Measurements from ENCODE around the gene ZNF726.

ZNF726 gene

GRCh38 chr19:23896912-23897311 lies 17.8 kb upstream of the ZNF726 start:
- ATAC-seq = no peak
- TF ChIP-seq ISL1 (CRISPR knock-in tag; IDR thresholded peaks at IDR 0.05) (no peak), CSDC2 (CRISPR knock-in tag; IDR thresholded peaks at IDR 0.05) (no peak), CREB5 (CRISPR knock-in tag; IDR thresholded peaks at IDR 0.05; ENCODE audit: low read depth) (no peak), RARB (CRISPR knock-in tag; IDR thresholded peaks at IDR 0.05) (no peak), ZNF8 (CRISPR knock-in tag; IDR thresholded peaks at IDR 0.05) (no peak), ZFP30 (CRISPR knock-in tag; IDR thresholded peaks at IDR 0.05) (no peak), TOX (CRISPR knock-in tag; IDR thresholded peaks at IDR 0.05; ENCODE audit: borderline replicate concordance) (no peak), ZC3H10 (CRISPR knock-in tag; IDR thresholded peaks at IDR 0.05) (no peak), GLIS3 (CRISPR knock-in tag; IDR thresholded peaks at IDR 0.05) (no peak), ESRRG (CRISPR knock-in tag; IDR thresholded peaks at IDR 0.05) (no peak), PATZ1 (CRISPR knock-in tag; IDR thresholded peaks at IDR 0.05; ENCODE audit: borderline replicate concordance) (no peak), BACH2 (CRISPR knock-in tag; IDR thresholded peaks at IDR 0.05; ENCODE audit: borderline replicate concordance) (no peak), POU6F1 (CRISPR knock-in tag; IDR thresholded peaks at IDR 0.05; ENCODE audit: borderline replicate concordance, low read depth) (no peak), CSRNP3 (CRISPR knock-in tag; IDR thresholded peaks at IDR 0.05) (no peak), ARNTL (CRISPR knock-in tag; IDR thresholded peaks at IDR 0.05; ENCODE audit: borderline replicate concordance, low read depth) (no peak), OSR1 (CRISPR knock-in tag; IDR thresholded peaks at IDR 0.05) (no peak), ZNF70 (CRISPR knock-in tag; IDR thresholded peaks at IDR 0.05) (no peak), TSHZ2 (CRISPR knock-in tag; IDR thresholded peaks at IDR 0.05) (no peak), PPARA (CRISPR knock-in tag; IDR thresholded peaks at IDR 0.05; ENCODE audit: borderline replicate concordance) (no peak)

GRCh38 chr19:23901360-23901759 lies 13.3 kb upstream of the ZNF726 start:
- no peak for TF ChIP-seq POU6F1 (CRISPR knock-in tag; IDR thresholded peaks at IDR 0.05; ENCODE audit: borderline replicate concordance, low read depth)
- no peak for TF ChIP-seq CREB5 (CRISPR knock-in tag; IDR thresholded peaks at IDR 0.05; ENCODE audit: low read depth)
- TF ChIP-seq ESRRG (CRISPR knock-in tag; IDR thresholded peaks at IDR 0.05) = no peak
- TF ChIP-seq TOX (CRISPR knock-in tag; IDR thresholded peaks at IDR 0.05; ENCODE audit: borderline replicate concordance) = no peak
- TF ChIP-seq ZNF8 (CRISPR knock-in tag; IDR thresholded peaks at IDR 0.05) = no peak
- no peak for TF ChIP-seq ZC3H10 (CRISPR knock-in tag; IDR thresholded peaks at IDR 0.05)
- TF ChIP-seq RARB (CRISPR knock-in tag; IDR thresholded peaks at IDR 0.05) = no peak
- TF ChIP-seq BACH2 (CRISPR knock-in tag; IDR thresholded peaks at IDR 0.05; ENCODE audit: borderline replicate concordance) = no peak
- TF ChIP-seq TSHZ2 (CRISPR knock-in tag; IDR thresholded peaks at IDR 0.05) = no peak
- no peak for TF ChIP-seq GLIS3 (CRISPR knock-in tag; IDR thresholded peaks at IDR 0.05)
- TF ChIP-seq ZFP30 (CRISPR knock-in tag; IDR thresholded peaks at IDR 0.05) = no peak
- no peak for TF ChIP-seq ZNF565 (CRISPR knock-in tag; conservative IDR thresholded peaks at IDR 0.05; ENCODE audit: low read depth)
- ATAC-seq = no peak

All from SK-N-SH treated with all-trans-retinoic acid at 6 μM for 48 hours (cell line).